GM19463 (cell line): Measurements from ENCODE around the gene CCDC116.
"Not testable (repeated sequence)": the region's sequence is repeated elsewhere in the genome, so short reads cannot be mapped to it uniquely, and the experiment has no call there.

Source experiments
- ATAC-seq: cut with Tn5 transposase; IDR thresholded peaks from one replicate; pipeline ENCODE4 v1.9.1; 2021; ENCODE audit warnings: mild to moderate bottlenecking, moderate library complexity; ENCODE audit not compliant: unreplicated experiment

Gene CCDC116

GRCh38 chr22:21632237-21632895, at the start of gene CCDC116:
Gene CCDC116 (plus strand): TSS chr22:21632760. CDS start chr22:21633182, 422 bp downstream.
- ATAC-seq: no peak

- ATAC-seq: no peak
These were observed 49.5 kb upstream of the CCDC116 start for GRCh38 chr22:21582801-21583740.

- ATAC-seq: no peak
These were observed 47.2 kb upstream of the CCDC116 start for GRCh38 chr22:21585389-21585788.

GRCh38 chr22:21587803-21588611, 44.6 kb upstream of the CCDC116 start:
- peak; percentile 95 for ATAC-seq

- ATAC-seq: no peak
These were observed 43.2 kb upstream of the CCDC116 start for GRCh38 chr22:21589396-21589795.

- ATAC-seq: no peak
These were observed 41.5 kb upstream of the CCDC116 start for GRCh38 chr22:21590809-21591641.

GRCh38 chr22:21591695-21592094, 40.9 kb upstream of the CCDC116 start:
- no peak for ATAC-seq

- no peak for ATAC-seq
These were observed 40.1 kb upstream of the CCDC116 start for GRCh38 chr22:21592422-21592821.

- no peak for ATAC-seq
These were observed 38.9 kb upstream of the CCDC116 start for GRCh38 chr22:21593406-21594232.

- no peak for ATAC-seq
These were observed 37.6 kb upstream of the CCDC116 start for GRCh38 chr22:21594865-21595452.

- ATAC-seq: not testable (repeated sequence)
These were observed 36.0 kb upstream of the CCDC116 start for GRCh38 chr22:21596356-21597135.

- ATAC-seq: no peak
These were observed 34.3 kb upstream of the CCDC116 start for GRCh38 chr22:21598302-21598701.

- no peak for ATAC-seq
These were observed 33.3 kb upstream of the CCDC116 start for GRCh38 chr22:21599053-21599893.

- no peak for ATAC-seq
These were observed 30.0 kb upstream of the CCDC116 start for GRCh38 chr22:21602579-21602978.

GRCh38 chr22:21603973-21604372, 28.6 kb upstream of the CCDC116 start:
- no peak for ATAC-seq

GRCh38 chr22:21605887-21606564, 26.5 kb upstream of the CCDC116 start:
- ATAC-seq: no peak

GRCh38 chr22:21606775-21607174, 25.8 kb upstream of the CCDC116 start:
- no peak for ATAC-seq
